ENCODE data around the gene TCN2.

Gene TCN2

GRCh38 chr22:30609260-30610185, 2.5 kb downstream of the TCN2 start:
- no peak overlapping the region for H3K27ac ChIP-seq (ENCODE audit: extremely low read depth, low read depth, low read length)
- ChIA-PET POLR2A (interaction anchor here (0.7 to 1.1 kb wide), 2 partner anchors 15 to 25 kb away, joined by 3 to 4 read pairs; no protein-coding TSS in a partner anchor), CTCF (interaction anchor here (0.6 to 1.5 kb wide), 7 partner anchors 9 to 214 kb away, joined by 3 to 11 read pairs (median 3); no protein-coding TSS in a partner anchor)
- peaks cover 0 to 3% of the 10 kb centered on the region in 2 experiments; a peak in 1 of 3 replicates for H3K36me3 ChIP-seq (ENCODE audit: control insufficient read depth in 2 of 2, insufficient read depth in 1 of 2, low read length in 2 of 2)
- no peak overlapping the region for H3K4me3 ChIP-seq (ENCODE audit: low read depth, low read length)
- TF ChIP-seq ZNF768 (tag by site-specific recombination; IDR thresholded peaks at IDR 0.05) (no peak), PRDM1 (tag by site-specific recombination; IDR thresholded peaks at IDR 0.05) (peak; percentile 73), ZNF670 (tag by site-specific recombination; IDR thresholded peaks at IDR 0.05; ENCODE audit: low read depth) (no peak), SCRT1 (tag by site-specific recombination; IDR thresholded peaks at IDR 0.05; ENCODE audit: borderline replicate concordance) (0 out of 2 replicates have a peak, but pooled peaks have one; percentile 32), ZBTB44 (tag by site-specific recombination; IDR thresholded peaks at IDR 0.05) (no peak), ZNF416 (tag by site-specific recombination; IDR thresholded peaks at IDR 0.05) (no peak), ZNF19 (tag by site-specific recombination; IDR thresholded peaks at IDR 0.05; ENCODE audit: low read depth) (no peak), ZNF37A (tag by site-specific recombination; IDR thresholded peaks at IDR 0.05) (no peak), ZFHX2 (tag by site-specific recombination; conservative IDR thresholded peaks at IDR 0.05) (no peak), KLF17 (tag by site-specific recombination; IDR thresholded peaks at IDR 0.05) (peak; percentile 71), ZNF121 (tag by site-specific recombination; IDR thresholded peaks at IDR 0.05) (no peak), ZNF658 (tag by site-specific recombination; IDR thresholded peaks at IDR 0.05) (no peak), WT1 (tag by site-specific recombination; IDR thresholded peaks at IDR 0.05) (no peak), ZNF335 (tag by site-specific recombination; conservative IDR thresholded peaks at IDR 0.05) (0 out of 2 replicates have a peak, but pooled peaks have one; percentile 16), SCRT2 (tag by site-specific recombination; IDR thresholded peaks at IDR 0.05) (peak; percentile 65), ZBTB17 (tag by site-specific recombination; IDR thresholded peaks at IDR 0.05) (0 out of 2 replicates have a peak, but pooled peaks have one; percentile 14), ZNF571 (tag by site-specific recombination; IDR thresholded peaks at IDR 0.05) (no peak), ZBTB26 (tag by site-specific recombination; optimal IDR thresholded peaks at IDR 0.05) (no peak), ZNF366 (tag by site-specific recombination; conservative IDR thresholded peaks at IDR 0.05) (0 out of 2 replicates have a peak, but pooled peaks have one; percentile 28), ZNF449 (tag by site-specific recombination; IDR thresholded peaks at IDR 0.05) (0 out of 2 replicates have a peak, but pooled peaks have one; percentile 24)
- H3K9me3 ChIP-seq (ENCODE audit: control insufficient read depth, insufficient read depth, low read depth, low read length): no peaks in the 10 kb centered on the region
- no peaks in the 10 kb centered on the region for H3K4me1 ChIP-seq (ENCODE audit: control insufficient read depth, insufficient read depth, low read length)
